GM12878 (cell line): ENCODE data around the gene AIFM3. TPM values are rescaled to one million over a fixed set of nuclear protein-coding genes. Genes with fewer than 3 reads are reported as not detected.

Experiments
- ATAC-seq: fragments of 200-7000 bp; cut with Tn5 transposase; 3 replicates; pipeline ENCODE4 v1.9.1; 2020; ENCODE audit warnings: mild to moderate bottlenecking, moderate library complexity
- BruUV-seq: library from RNA; stranded (reverse); fragments of 400-500 nt; replicated peaks from 2 replicates; lab custom pipeline; 2021; lab: Mats Ljungman, UMichigan
- CTCF ChIA-PET: fragments of 300-600 bp; sonication (Branson Sonifier 250); formaldehyde crosslinking; extraction: SDS; loops from one replicate; lab custom pipeline; 2021; ENCODE audit warnings: inconsistent platforms; lab: Yijun Ruan, JAX
- POLR2A ChIA-PET: fragments of 350-600 bp; formaldehyde crosslinking; extraction: SDS; loops from one replicate; lab custom pipeline; 2021; ENCODE audit warnings: inconsistent platforms; lab: Charles Lee
- RAD21 ChIA-PET: fragments of 300-600 bp; sonication (Branson Sonifier 250); formaldehyde crosslinking; loops from one replicate; lab custom pipeline; 2023; ENCODE audit warnings: antibody characterized with exemption; ENCODE audit not compliant: unreplicated experiment; lab: Charles Lee
- SMC1A ChIA-PET: fragments of 300-600 bp; sonication (Branson Sonifier 250); formaldehyde crosslinking; loops from one replicate; lab custom pipeline; 2023; ENCODE audit not compliant: unreplicated experiment, uncharacterized antibody; lab: Charles Lee
- DNase-seq: peaks from one replicate; pipeline ENCODE4 v3.0.0-alpha.2; 2011; ENCODE audit warnings: low read depth, low spot score
- FAIRE-seq: peaks from 3 replicates; lab custom pipeline; 2011; peaks lifted over from hg19 to GRCh38; lab: Jason Lieb, UNC
- H2AFZ ChIP-seq: 2 replicates; pipeline ENCODE4 v1.6.0; 2011; ENCODE audit warnings: low read depth, low read length, control low read depth; ENCODE audit not compliant: control insufficient read depth
- H3K27ac ChIP-seq: 2 replicates; pipeline ENCODE4 v1.5.1; 2011; ENCODE audit warnings: control low read depth; ENCODE audit not compliant: control insufficient read depth, insufficient read depth
- H3K27me3 ChIP-seq, 2 experiments: replicated peaks in 1 of 2; 2 replicates each; pipeline versions ENCODE4 v1.6.0 to v1.6.1; 2011; ENCODE audit warnings: low read length in 1 of 2; ENCODE audit not compliant: control insufficient read depth in 2 of 2, insufficient read depth in 2 of 2
- H3K36me3 ChIP-seq, 2 experiments: 2 replicates each; pipeline ENCODE4 v1.5.1; 2011; ENCODE audit warnings: low read length in 1 of 2; ENCODE audit not compliant: control insufficient read depth in 2 of 2, insufficient read depth in 2 of 2
- H3K4me1 ChIP-seq: 2 replicates; pipeline ENCODE4 v1.6.1; 2011; ENCODE audit warnings: mild to moderate bottlenecking, low read length, moderate library complexity, mixed read lengths; ENCODE audit not compliant: control insufficient read depth, insufficient read depth
- H3K4me2 ChIP-seq: 2 replicates; pipeline ENCODE4 v1.6.0; 2011; ENCODE audit warnings: control low read depth; ENCODE audit not compliant: control insufficient read depth, insufficient read depth
- H3K4me3 ChIP-seq: fragments of 200-600 bp; sonication (generic); 2 replicates; pipeline ENCODE4 v1.5.1; 2016
- H3K79me2 ChIP-seq: 2 replicates; pipeline ENCODE4 v1.6.0; 2011; ENCODE audit warnings: low read length; ENCODE audit not compliant: control insufficient read depth, insufficient read depth
- H3K9ac ChIP-seq: 2 replicates; pipeline ENCODE4 v1.8.0; 2011; ENCODE audit warnings: low read length, control low read depth, mixed read lengths; ENCODE audit not compliant: control insufficient read depth, insufficient read depth
- H3K9me3 ChIP-seq: replicated peaks from 3 replicates; pipeline ENCODE4 v1.5.1; 2011; ENCODE audit warnings: mild to moderate bottlenecking, low read length; ENCODE audit not compliant: control insufficient read depth, insufficient read depth
- H4K20me1 ChIP-seq: 2 replicates; pipeline ENCODE4 v1.6.0; 2011; ENCODE audit not compliant: control insufficient read depth, insufficient read depth
- IKZF2 ChIP-seq, 2 experiments: fragments of 450-650 bp; IDR thresholded peaks; 2 replicates each; pipeline ENCODE4 v1.6.1; 2017; ENCODE audit warnings: mild to moderate bottlenecking in 2 of 2, moderate library complexity in 2 of 2
- NFYA ChIP-seq: IDR thresholded peaks from 2 replicates; pipeline ENCODE4 v1.6.1; 2011; ENCODE audit warnings: low read depth, mild to moderate bottlenecking, low read length, improper control_type of control experiment, borderline replicate concordance
- SIX5 ChIP-seq: IDR thresholded peaks from 2 replicates; pipeline ENCODE4 v1.6.1; 2011; ENCODE audit warnings: mild to moderate bottlenecking, low read depth, low read length, moderate library complexity; ENCODE audit not compliant: severe bottlenecking
- SRF ChIP-seq, 2 experiments: IDR thresholded peaks; 2 replicates each; pipeline ENCODE4 v1.6.1; 2011; ENCODE audit warnings: low read depth in 2 of 2, low read length in 2 of 2, mild to moderate bottlenecking in 1 of 2, moderate library complexity in 1 of 2
- TAF1 ChIP-seq: IDR thresholded peaks from 2 replicates; pipeline ENCODE4 v1.6.1; 2011; ENCODE audit warnings: mild to moderate bottlenecking, low read depth, low read length, borderline replicate concordance
- TBL1XR1 ChIP-seq: IDR thresholded peaks from 2 replicates; pipeline ENCODE4 v1.6.1; 2012; ENCODE audit warnings: low read depth, low read length, improper control_type of control experiment
- USF1 ChIP-seq: IDR thresholded peaks from 2 replicates; pipeline ENCODE4 v1.6.1; 2011; ENCODE audit warnings: borderline replicate concordance, low read depth, mild to moderate bottlenecking, moderate library complexity, mixed read lengths, low read length; ENCODE audit not compliant: insufficient read depth; ENCODE audit errors: extremely low read length
- YY1 ChIP-seq: IDR thresholded peaks from 2 replicates; pipeline ENCODE4 v1.6.1; 2011; ENCODE audit warnings: low read depth, mild to moderate bottlenecking, low read length
- ZNF274 ChIP-seq: IDR thresholded peaks from one replicate; pipeline ENCODE4 v1.8.0; 2011; ENCODE audit not compliant: insufficient read length, insufficient read depth
- ZZZ3 ChIP-seq: IDR thresholded peaks from 2 replicates; pipeline ENCODE4 v1.6.1; 2011; ENCODE audit warnings: low read depth; ENCODE audit not compliant: control insufficient read depth, insufficient read length
- WGBS: methylation state at CpG from one replicate; pipeline ENCODE4 v1.1.6; 2016; ENCODE audit warnings: low lambda C conversion rate; ENCODE audit not compliant: insufficient replicate concordance, insufficient coverage; ENCODE audit errors: missing lambda C conversion rate; 5-methylcytosine and 5-hydroxymethylcytosine counted together
- in situ Hi-C: fragments of 300-500 bp; cut with MboI; formaldehyde crosslinking; loops from 9 replicates; pipeline ENCODE4 v1.14.3; 2018; ENCODE audit warnings: mixed read lengths
- intact Hi-C: fragments of 100-400 bp; cut with micrococcal nuclease; formaldehyde crosslinking; loops from one replicate; pipeline ENCODE4 v1.14.2; 2022; ENCODE audit not compliant: unreplicated experiment
- polyA plus RNA-seq, 11 experiments: library from polyadenylated mRNA; depleted of rRNA in 4 of 11; unstranded in 6 of 11; stranded (reverse) in 5 of 11; fragments of >200 nt; fragmentation: Nextera tagmentation in 4 of 11; fragmentation: Illumina TruSeq in 1 of 11; extraction: Ambion mirVana in 4 of 11; extraction: Trizol in 1 of 11; gene quantifications; 1 replicate in 1 of 11; 2 replicates in 10 of 11; pipeline versions ENCODE4 v1.2.1 to v1.2.3, GENCODE V29; 2011 to 2016; ENCODE audit warnings: inconsistent platforms in 2 of 11, missing spikeins in 2 of 11, low read depth in 1 of 11
- total RNA-seq, 4 experiments: library from RNA; depleted of rRNA in 3 of 4; stranded (reverse); fragments of >200 nt in 3 of 4; fragmentation: Illumina TruSeq in 1 of 4; extraction: Trizol in 1 of 4; gene quantifications; 2 replicates each; pipeline versions ENCODE4 v1.2.1 to v1.2.3, GENCODE V29; 2013 to 2021

Gene AIFM3
- total and polyA plus RNA-seq, 10 of the 15 experiments (the other 5 are each of a cell fraction or from before 2014, with no cell fraction given), result 0.06 to 0.34 (median 0.21) TPM; not detected in 6

- Histone ChIP-seq H3K79me2 (no peaks in the 10 kb centered on the region), H3K27ac (no peak overlapping the region), H2AFZ (no peak overlapping the region), H3K4me3 (no peak overlapping the region), H3K27me3 (no peaks in the 10 kb centered on the region)
- in situ Hi-C loops, result no loop called here
- CTCF ChIA-PET, result interaction anchor here (0.7 kb wide), 1 partner anchor 10 kb away, joined by 3 read pairs; the partner anchor contains the start of gene LZTR1
- no TSS peak for BruUV-seq
- no peak for TF ChIP-seq IKZF2 (IDR thresholded peaks at IDR 0.05)
- no peak for TF ChIP-seq YY1
- TF ChIP-seq USF1, result no peak
- TF ChIP-seq SRF (IDR thresholded peaks at IDR 0.05; ENCODE audit: low read depth in 2 of 2, low read length in 2 of 2), result no peak
- TF ChIP-seq TBL1XR1, result no peak
- no peak for TF ChIP-seq TAF1
- TF ChIP-seq SIX5, result no peak
- TF ChIP-seq ZNF274, result no peak
- no peak for TF ChIP-seq ZZZ3
- no peak for TF ChIP-seq NFYA
- TF ChIP-seq, all 136 proteins: peak for 0
- no peaks in the 10 kb centered on the region for H3K4me1 ChIP-seq
- 95% methylated on average over 7 of the region's 7 CpGs for WGBS
- no peak overlapping the region for H3K4me2 ChIP-seq
- no peaks in the 10 kb centered on the region for H4K20me1 ChIP-seq
- no peaks in the 10 kb centered on the region for H3K9me3 ChIP-seq
- ChIA-PET RAD21 (no interaction called here), POLR2A (interaction anchor here (1.7 kb wide), 1 partner anchor 10 kb away, joined by 5 read pairs; the partner anchor contains the start of gene LZTR1), SMC1A (no interaction called here)
- H3K9ac ChIP-seq, result no peak overlapping the region
- DNase-seq, result no peak
- ATAC-seq, result no peak
- peaks cover 2 to 3% of the 10 kb centered on the region in 2 experiments; a peak in 2 of 4 replicates for H3K36me3 ChIP-seq
- intact Hi-C loops, result no loop called here
- FAIRE-seq, result no peak
These were observed 25.0 kb downstream of the AIFM3 start for GRCh38 chr22:20992056-20992442.
